K562 treated with DMSO at 1 percent for 12 hours (cell line): ENCODE measurements around the gene CDH8. TPM values are rescaled to one million over a fixed set of nuclear protein-coding genes. Genes with fewer than 3 reads are reported as not detected.

ENCODE experiments used
- total RNA-seq: library from RNA; unstranded; fragments of 300-600 nt; gene quantifications from 2 replicates; pipeline ENCODE4 v1.2.3, GENCODE V29; 2022; ENCODE audit not compliant: insufficient read depth

CDH8 gene
- total RNA-seq: not detected in 2 replicates

GRCh38 chr16:62036101-62036801 is at the start of gene CDH8:
Gene CDH8, minus strand, starts transcription at chr16:62036438. Its CDS starts 15,035 bp downstream, at chr16:62021403.

